K562 (cell line): ENCODE results near the gene CFAP58. TPM values are rescaled to one million over a fixed set of nuclear protein-coding genes. Genes with fewer than 3 reads are reported as not detected.

Experiments
- ARID3B ChIP-seq: fragments of 250-450 bp; sonication (Bioruptor Pico); IDR thresholded peaks from 2 replicates; pipeline ENCODE4 v1.4.0; 2020; ENCODE audit warnings: borderline replicate concordance
- E2F1 ChIP-seq: sonication (generic); formaldehyde crosslinking; IDR thresholded peaks from 2 replicates; pipeline ENCODE4 v1.8.1; 2023; ENCODE audit warnings: mild to moderate bottlenecking, missing genetic modification reagents, moderate library complexity
- IRF2 ChIP-seq: sonication (generic); formaldehyde crosslinking; IDR thresholded peaks from 2 replicates; pipeline ENCODE4 v1.8.1; 2022; ENCODE audit warnings: mild to moderate bottlenecking, missing genetic modification reagents
- KDM5B ChIP-seq: fragments of 200-600 bp; sonication (generic); IDR thresholded peaks from 2 replicates; pipeline ENCODE4 v1.6.1; 2012; ENCODE audit warnings: low read depth, mild to moderate bottlenecking, moderate library complexity, low read length, control low read depth, inconsistent platforms; ENCODE audit not compliant: insufficient replicate concordance
- NR3C1 ChIP-seq: sonication (generic); formaldehyde crosslinking; IDR thresholded peaks from 2 replicates; pipeline ENCODE4 v1.8.1; 2022; ENCODE audit warnings: missing genetic modification reagents
- RBM17 ChIP-seq: fragments of 200-400 bp; formaldehyde crosslinking; IDR thresholded peaks from 2 replicates; pipeline ENCODE4 v1.6.1; 2017; ENCODE audit warnings: low read depth, mild to moderate bottlenecking, low read length, borderline replicate concordance
- SIN3A ChIP-seq, 2 experiments: fragments of 150-350 bp in 1 of 2; IDR thresholded peaks; 2 replicates each; pipeline ENCODE4 v1.6.1; 2011 to 2016; ENCODE audit warnings: borderline replicate concordance in 2 of 2, low read depth in 2 of 2, low read length in 2 of 2, mild to moderate bottlenecking in 2 of 2, moderate library complexity in 2 of 2; ENCODE audit not compliant: control insufficient read depth in 1 of 2
- SRSF1 ChIP-seq: fragments of 200-400 bp; formaldehyde crosslinking; IDR thresholded peaks from 2 replicates; pipeline ENCODE4 v1.6.1; 2017; ENCODE audit warnings: mild to moderate bottlenecking, low read depth, low read length, moderate library complexity
- THRA ChIP-seq: fragments of 450-650 bp; IDR thresholded peaks from 2 replicates; pipeline ENCODE4 v1.6.1; 2017; ENCODE audit warnings: mild to moderate bottlenecking, moderate library complexity
- TRIM28 ChIP-seq: fragments of 450-650 bp; IDR thresholded peaks from 2 replicates; pipeline ENCODE4 v1.6.1; 2017
- TSC22D4 ChIP-seq: fragments of 450-650 bp; IDR thresholded peaks from 2 replicates; pipeline ENCODE4 v1.6.1; 2016; ENCODE audit warnings: missing genetic modification characterization, missing biosample characterization, control low read depth
- ZBTB11 ChIP-seq, 3 experiments: fragments of 200-800 bp in 1 of 3; fragments of 250-450 bp in 1 of 3; fragments of 450-650 bp in 1 of 3; sonication (Bioruptor Pico) in 1 of 3; sonication (Bioruptor generic) in 1 of 3; formaldehyde crosslinking in 1 of 3; IDR thresholded peaks; 2 replicates each; pipeline versions ENCODE4 v1.6.1 to v1.8.0; 2016 to 2022; ENCODE audit warnings: mild to moderate bottlenecking in 2 of 3, missing genetic modification characterization in 2 of 3, missing compliant biosample characterization in 1 of 3, moderate library complexity in 1 of 3
- ZBTB2 ChIP-seq: fragments of 450-650 bp; IDR thresholded peaks from 2 replicates; pipeline ENCODE4 v1.6.1; 2016; ENCODE audit warnings: antibody characterized with exemption
- ZNF282 ChIP-seq: sonication (generic); formaldehyde crosslinking; IDR thresholded peaks from 2 replicates; pipeline ENCODE4 v1.8.1; 2023; ENCODE audit warnings: missing genetic modification reagents
- ZNF512 ChIP-seq: IDR thresholded peaks from 2 replicates; pipeline ENCODE4 v1.6.1; 2016; ENCODE audit warnings: missing genetic modification characterization, missing compliant biosample characterization
- polyA plus RNA-seq, 8 experiments: library from polyadenylated mRNA; depleted of rRNA in 4 of 8; stranded (reverse) in 5 of 8; unstranded in 3 of 8; fragments of >200 nt; fragmentation: Nextera tagmentation in 2 of 8; fragmentation: Illumina TruSeq in 1 of 8; extraction: Ambion mirVana in 2 of 8; extraction: Trizol in 1 of 8; gene quantifications; 2 replicates each; pipeline versions ENCODE4 v1.2.1 to v1.2.3, GENCODE V29; 2011 to 2014; ENCODE audit warnings: inconsistent platforms in 1 of 8, missing spikeins in 1 of 8
- total RNA-seq, 7 experiments: library from RNA; depleted of rRNA in 6 of 7; stranded (reverse); fragments of >200 nt in 6 of 7; fragmentation: Illumina TruSeq in 2 of 7; extraction: Trizol in 2 of 7; gene quantifications; 2 replicates each; pipeline versions ENCODE4 v1.2.1 to v1.2.3, GENCODE V29; 2011 to 2021; ENCODE audit warnings: low replicate concordance in 1 of 7

CFAP58 gene
- total and polyA plus RNA-seq, 9 of the 15 experiments (the other 6 are each of a cell fraction or from before 2014, with no cell fraction given): 0.08 to 2.0 (median 0.71) TPM

GRCh38 chr10:104332243-104333031 is 21.2 kb upstream of the CFAP58 start (continued):
- TF ChIP-seq ZBTB11 (CRISPR knock-in tag; IDR thresholded peaks at IDR 0.05): no peak
- TF ChIP-seq ZNF512 (tag): no peak
- TF ChIP-seq SIN3A (IDR thresholded peaks at IDR 0.05; ENCODE audit: borderline replicate concordance in 2 of 2, control insufficient read depth in 1 of 2, low read depth in 2 of 2, low read length in 2 of 2): no peak
- TF ChIP-seq KDM5B: no peak
- TF ChIP-seq NR3C1 (CRISPR knock-in tag): no peak
- TF ChIP-seq RBM17: no peak
- TF ChIP-seq IRF2: no peak
- TF ChIP-seq ZBTB2: no peak
- TF ChIP-seq TSC22D4 (tag): no peak
- no peak for TF ChIP-seq TRIM28
- TF ChIP-seq ZNF282: no peak
- no peak for TF ChIP-seq E2F1 (CRISPR knock-in tag)
- no peak for TF ChIP-seq SRSF1
- no peak for TF ChIP-seq THRA
- TF ChIP-seq ARID3B (CRISPR knock-in tag): no peak
